CD4-positive, alpha-beta T cell treated with Interleukin-17A for 4 hours (primary cell): ENCODE measurements around the gene SPINT4.

Source experiments
- DNase-seq: peaks from one replicate; pipeline ENCODE4 v3.0.0-alpha.2; 2020; ENCODE audit warnings: mixed read lengths

SPINT4 gene

GRCh38 chr20:45765980-45766379 lies 43.8 kb downstream of the SPINT4 start:
- no peak for DNase-seq

DNA sequence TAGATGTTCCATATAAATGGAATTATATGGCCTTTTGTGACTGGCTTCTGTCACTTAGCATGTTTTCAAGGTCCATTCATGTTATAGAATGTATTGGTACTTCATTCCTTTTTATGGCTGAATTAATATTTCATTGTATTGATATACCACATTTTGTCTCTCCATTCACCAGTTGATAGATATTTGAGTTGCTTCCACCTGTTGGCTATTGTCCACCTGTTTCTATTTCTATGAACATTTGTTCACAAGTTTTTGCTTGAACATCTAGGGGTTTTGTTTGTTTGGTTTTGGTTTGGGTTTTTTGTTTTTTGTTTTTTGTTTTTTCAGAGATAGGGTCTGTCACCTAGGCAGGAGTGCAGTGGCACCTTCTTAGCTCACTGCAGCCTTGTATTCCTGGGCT lies 46.3 kb downstream of the SPINT4 start:
- no peak for DNase-seq

GRCh38 chr20:45771182-45771759 lies 49.1 kb downstream of the SPINT4 start:
- peak; percentile 84 for DNase-seq

DNA sequence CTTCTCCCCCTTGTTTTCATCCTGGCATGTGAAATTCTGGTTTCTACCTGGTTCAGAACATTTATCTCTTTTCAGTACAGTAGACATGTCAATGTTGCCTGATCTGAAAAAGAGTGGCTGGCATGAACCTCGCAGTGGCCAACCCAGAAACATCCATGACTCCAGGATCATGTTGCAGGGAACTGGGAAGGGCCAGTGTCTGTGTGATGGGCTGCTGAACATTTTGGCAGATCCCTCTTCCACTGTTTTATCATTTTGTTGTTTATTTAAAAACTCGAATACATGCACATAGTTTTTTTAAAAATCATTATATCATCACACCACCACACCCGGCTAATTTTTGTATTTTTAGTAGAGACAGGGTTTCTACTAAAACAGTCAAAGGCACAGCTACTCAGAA lies 50.5 kb downstream of the SPINT4 start:
- no peak for DNase-seq

DNA sequence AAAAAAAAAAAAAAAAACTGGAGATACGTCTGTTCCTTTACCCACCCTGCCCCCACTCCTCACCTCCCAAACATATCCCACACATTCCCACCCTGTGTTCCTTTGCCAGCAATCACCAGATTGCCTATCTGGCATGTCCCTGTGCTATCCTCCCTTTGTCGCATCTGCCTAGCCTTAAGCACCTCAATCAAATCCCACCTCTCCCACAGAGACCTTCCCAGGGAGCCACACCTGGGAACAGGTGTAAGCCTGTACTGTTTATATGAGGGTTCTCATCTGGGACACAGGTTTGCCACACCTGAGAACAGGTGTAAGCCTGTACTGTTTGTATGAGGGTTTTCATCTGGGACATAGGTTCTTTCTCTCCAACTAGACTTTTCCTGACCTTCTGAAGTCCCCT lies 52.8 kb downstream of the SPINT4 start:
- DNase-seq: no peak

DNA sequence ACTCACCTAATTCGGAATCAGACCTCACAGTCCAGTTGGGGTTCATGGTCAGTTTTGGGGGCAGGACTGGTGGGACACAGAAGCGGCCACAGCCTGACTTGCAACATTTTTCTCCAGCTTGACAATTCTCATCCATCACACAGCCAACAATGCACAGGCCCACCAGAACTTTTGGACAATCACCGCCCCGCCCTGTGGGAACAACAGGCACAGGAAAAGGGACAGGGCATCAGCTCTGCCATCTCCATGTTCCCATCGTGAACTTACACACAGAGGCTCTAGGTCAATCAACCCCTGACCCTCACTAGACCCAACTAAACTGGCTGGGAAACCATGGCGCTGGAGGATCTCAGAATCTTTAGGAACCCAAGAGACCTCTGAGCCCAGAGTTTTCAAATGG lies 53.3 kb downstream of the SPINT4 start:
- no peak for DNase-seq
